22Rv1 (cell line): ENCODE data around the gene OR2V1.
"Not testable (repeated sequence)": the region's sequence is repeated elsewhere in the genome, so short reads cannot be mapped to it uniquely, and the experiment has no call there.

ENCODE experiments used
- H3K27ac ChIP-seq: fragments of 450-650 bp; 2 replicates; pipeline ENCODE4 v1.5.1; 2017
- ZFX ChIP-seq: fragments of 450-650 bp; IDR thresholded peaks from 2 replicates; pipeline ENCODE4 v1.6.1; 2017; ENCODE audit warnings: antibody characterized with exemption, borderline replicate concordance
- TF ChIP-seq, protein P1 (sequence below): fragments of 450-650 bp; IDR thresholded peaks from 2 replicates; pipeline ENCODE4 v1.5.1; 2017; ENCODE audit warnings: mild to moderate bottlenecking

OR2V1 gene

GRCh38 chr5:181131514-181131913, 545 bp upstream of the OR2V1 start:
- H3K27ac ChIP-seq: no peak overlapping the region
- no peak for TF ChIP-seq ZFX
- TF ChIP-seq, protein P1, sequence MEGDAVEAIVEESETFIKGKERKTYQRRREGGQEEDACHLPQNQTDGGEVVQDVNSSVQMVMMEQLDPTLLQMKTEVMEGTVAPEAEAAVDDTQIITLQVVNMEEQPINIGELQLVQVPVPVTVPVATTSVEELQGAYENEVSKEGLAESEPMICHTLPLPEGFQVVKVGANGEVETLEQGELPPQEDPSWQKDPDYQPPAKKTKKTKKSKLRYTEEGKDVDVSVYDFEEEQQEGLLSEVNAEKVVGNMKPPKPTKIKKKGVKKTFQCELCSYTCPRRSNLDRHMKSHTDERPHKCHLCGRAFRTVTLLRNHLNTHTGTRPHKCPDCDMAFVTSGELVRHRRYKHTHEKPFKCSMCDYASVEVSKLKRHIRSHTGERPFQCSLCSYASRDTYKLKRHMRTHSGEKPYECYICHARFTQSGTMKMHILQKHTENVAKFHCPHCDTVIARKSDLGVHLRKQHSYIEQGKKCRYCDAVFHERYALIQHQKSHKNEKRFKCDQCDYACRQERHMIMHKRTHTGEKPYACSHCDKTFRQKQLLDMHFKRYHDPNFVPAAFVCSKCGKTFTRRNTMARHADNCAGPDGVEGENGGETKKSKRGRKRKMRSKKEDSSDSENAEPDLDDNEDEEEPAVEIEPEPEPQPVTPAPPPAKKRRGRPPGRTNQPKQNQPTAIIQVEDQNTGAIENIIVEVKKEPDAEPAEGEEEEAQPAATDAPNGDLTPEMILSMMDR: no peak

DNA sequence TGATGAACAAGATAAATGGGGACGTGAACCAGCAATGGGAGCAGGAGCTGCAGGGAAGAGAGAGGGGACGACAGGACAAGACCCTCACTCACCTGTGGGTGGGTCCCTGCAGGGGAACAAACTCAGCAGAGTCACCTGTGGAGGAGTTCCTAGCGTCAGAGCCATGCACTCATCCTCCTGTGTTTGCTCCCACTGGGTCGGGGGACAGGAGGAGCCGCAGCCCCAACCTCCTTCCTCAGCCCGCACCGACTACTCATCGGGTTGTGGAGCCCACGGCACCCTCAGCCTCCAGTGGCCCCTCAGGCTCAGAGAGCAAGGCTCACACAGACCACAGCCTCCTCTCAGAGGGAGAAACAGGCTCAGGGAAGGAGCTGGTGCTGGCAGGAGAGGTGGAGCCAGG, 888 bp downstream of the OR2V1 start:
- not testable (repeated sequence) for H3K27ac ChIP-seq

- TF ChIP-seq, protein P1: no peak
- TF ChIP-seq ZFX: no peak
- H3K27ac ChIP-seq: no peak overlapping the region
These were observed 1.4 kb downstream of the OR2V1 start for GRCh38 chr5:181129601-181130000.

DNA sequence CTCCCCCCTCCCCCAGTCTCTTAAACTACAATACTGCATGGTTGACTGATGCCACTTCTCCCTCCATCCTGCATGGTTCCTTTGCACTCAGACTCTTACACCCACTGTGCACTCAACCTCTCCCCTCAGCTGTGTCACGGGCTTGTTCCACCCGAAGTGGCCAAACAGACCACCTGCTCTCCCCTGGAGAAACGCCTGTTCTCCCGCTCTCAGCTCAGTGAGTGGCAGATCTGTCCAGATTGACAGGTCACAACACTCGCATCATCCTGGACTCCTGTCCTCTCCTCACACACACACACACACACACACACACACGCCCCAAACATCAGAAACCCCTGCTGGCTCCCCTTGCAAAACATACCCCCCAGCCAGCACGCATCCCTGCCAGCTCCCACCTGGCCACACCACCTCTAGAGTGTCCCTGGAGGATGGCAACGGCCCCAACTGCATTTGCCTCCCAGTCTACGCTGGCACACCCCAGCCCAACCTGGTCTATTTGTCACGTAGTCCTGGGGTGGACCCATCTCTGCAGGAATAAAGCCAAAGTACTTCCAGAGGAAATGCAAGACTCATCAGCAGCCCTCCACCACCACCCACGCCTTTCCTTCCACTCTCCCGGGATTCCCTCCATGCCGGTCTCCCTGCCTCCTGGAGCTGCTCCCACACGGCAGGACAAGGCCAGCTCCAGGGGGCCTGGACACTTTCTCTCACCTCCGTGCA, 2.9 kb downstream of the OR2V1 start:
- TF ChIP-seq, protein P1: no peak
- no peak for TF ChIP-seq ZFX
- H3K27ac ChIP-seq: no peak overlapping the region

GRCh38 chr5:181127456-181127855, 3.5 kb downstream of the OR2V1 start:
- no peak for TF ChIP-seq ZFX
- TF ChIP-seq, protein P1: no peak
- no peak overlapping the region for H3K27ac ChIP-seq

DNA sequence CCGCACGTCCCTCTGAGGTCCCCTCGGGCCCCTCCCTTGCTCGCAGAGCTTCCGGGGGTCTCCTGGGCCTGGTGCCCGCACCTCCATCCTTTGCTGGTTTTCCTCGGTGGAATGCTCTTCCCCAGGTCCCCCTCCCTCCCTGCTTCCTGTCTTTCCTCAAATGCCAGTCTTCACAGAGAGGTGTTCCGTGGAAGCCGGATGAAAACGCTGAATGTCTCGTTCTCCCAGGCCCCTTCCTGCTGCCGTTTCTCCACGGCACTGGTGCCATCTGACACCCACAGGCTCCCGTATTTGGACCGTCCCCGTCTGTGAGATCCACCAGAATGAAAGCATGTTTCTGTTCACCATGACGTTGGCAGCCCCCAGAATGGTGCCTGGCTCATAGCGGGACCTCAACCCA, 4.1 kb downstream of the OR2V1 start:
- TF ChIP-seq, protein P1: no peak
- no peak for TF ChIP-seq ZFX
- no peak overlapping the region for H3K27ac ChIP-seq

- TF ChIP-seq ZFX: no peak
- TF ChIP-seq, protein P1: no peak
- H3K27ac ChIP-seq: no peak overlapping the region
These were observed 6.4 kb downstream of the OR2V1 start for GRCh38 chr5:181124526-181124925.
